HepG2 (cell line): ENCODE measurements around the gene CARS1. TPM values are rescaled to one million over a fixed set of nuclear protein-coding genes. Genes with fewer than 3 reads are reported as not detected.

Source experiments
- ATAC-seq: fragments of 200-7000 bp; cut with Tn5 transposase; 3 replicates; pipeline ENCODE4 v1.9.1; 2020; ENCODE audit warnings: mild to moderate bottlenecking, moderate library complexity
- BruUV-seq: library from RNA; stranded (reverse); fragments of 400-500 nt; replicated peaks from 2 replicates; lab custom pipeline; 2021; lab: Mats Ljungman, UMichigan
- CTCF ChIA-PET: fragments of 300-600 bp; formaldehyde crosslinking; extraction: SDS; loops from one replicate; lab custom pipeline; 2021; ENCODE audit warnings: low total read pairs, inconsistent platforms, low intra/inter-chr PET ratio; lab: Yijun Ruan, JAX
- POLR2A ChIA-PET: fragments of 350-600 bp; sonication (Branson Sonifier 250); formaldehyde crosslinking; loops from one replicate; lab custom pipeline; 2020; ENCODE audit warnings: antibody characterized with exemption, inconsistent platforms; lab: Yijun Ruan, JAX
- DNase-seq: peaks from one replicate; pipeline ENCODE4 v3.0.0-alpha.2; 2015; ENCODE audit warnings: low spot score
- FAIRE-seq: peaks from 3 replicates; lab custom pipeline; 2011; peaks lifted over from hg19 to GRCh38; lab: Jason Lieb, UNC
- H2AFZ ChIP-seq: one replicate; pipeline ENCODE4 v1.6.1; 2011; ENCODE audit warnings: low read length, inconsistent platforms
- H3K27ac ChIP-seq: fragments of 300-600 bp; 3 replicates; pipeline ENCODE4 v1.8.0; 2011; ENCODE audit warnings: mixed run types, mild to moderate bottlenecking, mixed read lengths, low read length, inconsistent platforms; ENCODE audit not compliant: insufficient read depth; ENCODE audit errors: extremely low read length
- H3K27me3 ChIP-seq, 2 experiments: fragments of 200-600 bp in 1 of 2; 2 replicates in 1 of 2; 3 replicates in 1 of 2; pipeline versions ENCODE4 v1.6.0 to v1.8.0; 2011; ENCODE audit warnings: low read length in 2 of 2, mild to moderate bottlenecking in 2 of 2, moderate library complexity in 2 of 2, inconsistent platforms in 1 of 2; ENCODE audit not compliant: insufficient read depth in 2 of 2, control insufficient read depth in 1 of 2
- H3K36me3 ChIP-seq, 2 experiments: fragments of 200-600 bp in 1 of 2; replicated peaks in 1 of 2; 2 replicates in 1 of 2; 3 replicates in 1 of 2; pipeline versions ENCODE4 v1.5.1 to v1.8.0; 2011; ENCODE audit warnings: low read length in 2 of 2, inconsistent platforms in 1 of 2; ENCODE audit not compliant: insufficient read depth in 2 of 2, control insufficient read depth in 1 of 2
- H3K4me1 ChIP-seq: 2 replicates; pipeline ENCODE4 v1.5.1; 2012; ENCODE audit warnings: low read length, inconsistent platforms; ENCODE audit not compliant: insufficient read depth
- H3K4me2 ChIP-seq: 2 replicates; pipeline ENCODE4 v1.6.0; 2011; ENCODE audit warnings: low read depth, low read length, inconsistent platforms
- H3K4me3 ChIP-seq, 3 experiments: fragments of 200-600 bp in 1 of 3; sonication (generic), shearing (Covaris generic) in 1 of 3; replicated peaks in 1 of 3; 2 replicates each; pipeline ENCODE4 v1.5.1; 2011 to 2016; ENCODE audit warnings: low read length in 3 of 3, inconsistent platforms in 2 of 3, low read depth in 2 of 3, mild to moderate bottlenecking in 2 of 3, control low read depth in 1 of 3, mixed read lengths in 1 of 3; ENCODE audit not compliant: insufficient read depth in 1 of 3
- H3K79me2 ChIP-seq: one replicate; pipeline ENCODE4 v1.6.1; 2011; ENCODE audit warnings: low read length, inconsistent platforms; ENCODE audit not compliant: insufficient read depth
- H3K9ac ChIP-seq: 2 replicates; pipeline ENCODE4 v1.6.0; 2011; ENCODE audit warnings: mild to moderate bottlenecking, low read depth, low read length, inconsistent platforms; ENCODE audit not compliant: insufficient read depth
- H3K9me3 ChIP-seq: 2 replicates; pipeline ENCODE4 v1.5.1; 2012; ENCODE audit warnings: mild to moderate bottlenecking, low read length
- H4K20me1 ChIP-seq: 2 replicates; pipeline ENCODE4 v1.6.0; 2011; ENCODE audit warnings: inconsistent platforms, mild to moderate bottlenecking, low read length, moderate library complexity; ENCODE audit not compliant: insufficient read depth
- AGO2 ChIP-seq: fragments of 200-400 bp; formaldehyde crosslinking; optimal IDR thresholded peaks from 2 replicates; pipeline ENCODE3; 2017; ENCODE audit warnings: mild to moderate bottlenecking, low read depth, low read length, moderate library complexity
- ETS1 ChIP-seq: sonication (generic); formaldehyde crosslinking; IDR thresholded peaks from 2 replicates; pipeline ENCODE4 v1.4.0; 2020; ENCODE audit warnings: missing genetic modification reagents
- TEF ChIP-seq: sonication (generic); formaldehyde crosslinking; IDR thresholded peaks from 2 replicates; pipeline ENCODE4 v1.5.0; 2020; ENCODE audit warnings: missing genetic modification reagents
- ZBTB21 ChIP-seq: sonication (generic); formaldehyde crosslinking; IDR thresholded peaks from 2 replicates; pipeline ENCODE4 v1.4.0; 2020; ENCODE audit warnings: missing genetic modification reagents
- ZNF280B ChIP-seq: sonication (generic); formaldehyde crosslinking; IDR thresholded peaks from 2 replicates; pipeline ENCODE4 v1.5.0; 2020; ENCODE audit warnings: missing genetic modification reagents, mild to moderate bottlenecking, borderline replicate concordance
- WGBS: methylation state at CpG from one replicate; pipeline ENCODE4 v1.1.6; 2017; ENCODE audit warnings: low lambda C conversion rate; 5-methylcytosine and 5-hydroxymethylcytosine counted together
- in situ Hi-C: cut with HindIII; loops from 2 replicates; pipeline ENCODE4 v1.10.0; 2017; ENCODE audit warnings: low pct_unique_long_range_greater_than_20kb; ENCODE audit not compliant: extremely low pct_ligation_motif_present
- intact Hi-C: fragments of 100-400 bp; cut with micrococcal nuclease; formaldehyde crosslinking; loops from one replicate; pipeline ENCODE4 v1.10.0; 2022; ENCODE audit not compliant: unreplicated experiment
- polyA plus RNA-seq, 8 experiments: library from polyadenylated mRNA; depleted of rRNA in 3 of 8; stranded (reverse) in 7 of 8; unstranded in 1 of 8; fragments of >200 nt; fragmentation: Illumina TruSeq in 4 of 8; extraction: Trizol in 4 of 8; gene quantifications; 2 replicates each; pipeline versions ENCODE4 v1.2.1 to v1.2.3, GENCODE V29; 2011 to 2016; ENCODE audit warnings: low read depth in 4 of 8, missing spikeins in 1 of 8, mixed read lengths in 1 of 8; ENCODE audit not compliant: insufficient read depth in 1 of 8
- total RNA-seq, 5 experiments: library from RNA; depleted of rRNA; stranded (reverse); fragments of >200 nt; fragmentation: Illumina TruSeq; extraction: Trizol; gene quantifications; 2 replicates each; pipeline ENCODE4 v1.2.3, GENCODE V29; 2016; ENCODE audit warnings: low read depth in 1 of 5

Gene CARS1
- total and polyA plus RNA-seq, 2 of the 13 experiments (the other 11 are each of a cell fraction or from before 2014, with no cell fraction given), result 33.8 to 47.0 TPM

- Histone ChIP-seq H3K4me2 (no peak overlapping the region), H3K9me3 (no peaks in the 10 kb centered on the region), H3K4me1 (no peaks in the 10 kb centered on the region), H3K27me3 (no peaks in the 10 kb centered on the region; a peak in 1 of 5 replicates), H4K20me1 (no peaks in the 10 kb centered on the region), H3K36me3 (peaks cover 27 to 58% of the 10 kb centered on the region in 2 experiments; a peak in 4 of 5 replicates), H3K9ac (no peak overlapping the region), H3K4me3 (no peak overlapping the region), H2AFZ (no peak overlapping the region), H3K27ac (no peak overlapping the region), H3K79me2 (no peaks in the 10 kb centered on the region)
- ChIA-PET POLR2A (no interaction called here), CTCF (no interaction called here)
- no peak for DNase-seq
- in situ Hi-C loops (no loop called here), intact Hi-C loops (no loop called here)
- ATAC-seq, result no peak
- FAIRE-seq, result no peak
- WGBS, result 94% methylated on average over 7 of the region's 12 CpGs
- TF ChIP-seq ZBTB21 (CRISPR knock-in tag), result no peak
- peak; percentile 17 for TF ChIP-seq AGO2
- BruUV-seq, result no TSS peak
Measured at GRCh38 chr11:3003396-3004231, 53.6 kb downstream of the CARS1 start.

- 96% methylated on average over 7 of the region's 8 CpGs for WGBS
- CTCF ChIA-PET, result no interaction called here
- TF ChIP-seq TEF (CRISPR knock-in tag) (no peak), ETS1 (CRISPR knock-in tag) (no peak), ZNF280B (no peak)
- peaks cover 27 to 56% of the 10 kb centered on the region in 2 experiments; a peak in 4 of 5 replicates for H3K36me3 ChIP-seq
- no peak overlapping the region for H2AFZ ChIP-seq
- no peak overlapping the region for H3K4me3 ChIP-seq
- H3K4me2 ChIP-seq, result no peak overlapping the region
- H3K9ac ChIP-seq, result no peak overlapping the region
- BruUV-seq, result no TSS peak
- no peak overlapping the region for H3K27ac ChIP-seq
- H3K4me1 ChIP-seq, result no peaks in the 10 kb centered on the region
- intact Hi-C loops (no loop called here), in situ Hi-C loops (no loop called here)
- ATAC-seq (no peak), DNase-seq (no peak), FAIRE-seq (no peak)
- no peaks in the 10 kb centered on the region for H3K79me2 ChIP-seq
- POLR2A ChIA-PET, result no interaction called here
- H3K27me3 ChIP-seq, result no peaks in the 10 kb centered on the region; a peak in 1 of 5 replicates
- no peaks in the 10 kb centered on the region for H3K9me3 ChIP-seq
- H4K20me1 ChIP-seq, result no peaks in the 10 kb centered on the region
Measured at GRCh38 chr11:3002871-3003270, 54.4 kb downstream of the CARS1 start.
